Measurements from ENCODE around the gene NAXE.

NAXE gene

GRCh38 chr1:156579472-156579871, 12.1 kb upstream of the NAXE start, which contains the start of gene TTC24:
TTC24 (plus strand) TSS chr1:156579723; CDS start chr1:156581365, 1,642 bp downstream.
- TF ChIP-seq CTCF (conservative IDR thresholded peaks at IDR 0.05; ENCODE audit: low read length), result no peak
- H3K4me3 ChIP-seq (ENCODE audit: low read length), result no peak within 1 kb of the TSS
- no peak for DNase-seq (ENCODE audit: low read depth)

DNA sequence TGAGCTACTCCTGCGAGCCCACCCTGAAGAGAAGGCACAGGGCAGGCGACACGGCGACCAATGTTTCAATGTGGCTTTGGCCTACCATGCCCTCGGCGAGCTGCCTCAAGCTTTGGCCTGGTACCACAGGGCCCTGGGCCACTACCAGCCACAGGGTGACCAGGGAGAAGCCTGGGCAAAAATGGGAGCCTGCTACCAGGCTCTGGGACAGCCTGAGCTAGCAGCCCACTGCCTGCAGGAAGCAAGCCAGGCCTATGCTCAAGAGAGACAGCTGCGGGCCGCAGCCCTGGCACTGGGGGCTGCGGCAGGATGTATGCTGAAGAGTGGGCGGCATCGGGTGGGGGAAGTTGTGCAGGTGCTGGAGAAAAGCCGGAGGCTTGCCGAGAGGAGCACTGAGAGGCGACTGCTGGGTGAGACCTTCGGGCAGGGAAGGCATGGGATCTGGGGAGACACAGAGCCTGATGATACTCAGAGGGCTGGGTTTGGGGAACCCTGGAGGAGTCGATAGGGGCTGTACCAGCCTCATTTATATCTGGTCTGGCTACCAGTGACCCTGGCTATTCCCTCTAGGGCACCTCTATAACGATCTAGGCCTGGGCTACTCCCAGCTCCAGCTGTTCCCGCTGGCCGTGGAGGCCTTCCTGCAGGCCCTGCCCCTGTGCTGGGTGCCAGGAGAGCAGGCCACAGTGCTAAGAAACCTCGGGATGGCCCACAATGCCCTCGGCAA, 9.8 kb upstream of the NAXE start:
- DNase-seq (ENCODE audit: low read depth), result no peak
- no peak for TF ChIP-seq CTCF (conservative IDR thresholded peaks at IDR 0.05; ENCODE audit: low read length)
- H3K4me3 ChIP-seq (ENCODE audit: low read length), result no peak overlapping the region

DNA sequence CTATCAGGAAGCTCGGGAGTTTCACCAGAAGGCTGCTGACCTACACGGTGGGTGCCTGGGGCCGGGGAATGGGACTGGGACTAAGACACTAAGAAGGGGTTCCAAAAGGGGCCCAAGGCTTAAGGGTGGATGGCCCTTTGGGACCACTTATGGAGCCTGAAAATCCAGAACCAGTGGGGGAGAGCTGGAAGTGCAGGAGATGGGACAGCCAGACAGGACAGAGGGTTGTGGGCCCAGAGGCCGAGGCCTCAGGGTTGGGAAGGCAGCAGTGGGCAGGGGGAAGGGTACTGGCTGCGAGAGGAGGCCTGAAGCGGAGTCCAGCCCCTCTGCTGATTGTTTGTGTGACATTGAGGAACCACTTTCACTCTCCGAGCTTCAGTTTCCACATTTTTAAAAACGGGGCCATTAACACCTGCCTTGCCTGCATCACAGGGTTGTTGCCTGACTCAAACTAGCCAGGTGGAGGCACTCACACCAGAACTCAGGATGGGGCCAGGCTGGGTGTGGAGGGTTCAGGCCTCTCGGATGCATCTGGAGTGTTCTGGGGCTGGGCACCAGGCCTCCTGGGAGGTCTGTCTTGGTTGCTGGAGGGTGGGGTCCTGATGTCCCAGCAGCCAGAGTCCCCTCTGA, 9.1 kb upstream of the NAXE start:
- H3K4me3 ChIP-seq (ENCODE audit: low read length), result no peak overlapping the region
- TF ChIP-seq CTCF (conservative IDR thresholded peaks at IDR 0.05; ENCODE audit: low read length), result no peak
- no peak for DNase-seq (ENCODE audit: low read depth)

GRCh38 chr1:156583821-156584622, 7.6 kb upstream of the NAXE start:
- H3K4me3 ChIP-seq (ENCODE audit: low read length), result no peak overlapping the region
- TF ChIP-seq CTCF (conservative IDR thresholded peaks at IDR 0.05; ENCODE audit: low read length), result peak; percentile 94
- DNase-seq (ENCODE audit: low read depth), result peak; percentile 82

- no peak overlapping the region for H3K4me3 ChIP-seq (ENCODE audit: low read length)
- TF ChIP-seq CTCF (conservative IDR thresholded peaks at IDR 0.05; ENCODE audit: low read length), result no peak
- no peak for DNase-seq (ENCODE audit: low read depth)
These were observed 6.8 kb upstream of the NAXE start for GRCh38 chr1:156584813-156585212.

GRCh38 chr1:156586323-156586722, 5.3 kb upstream of the NAXE start:
- H3K4me3 ChIP-seq (ENCODE audit: low read length), result no peak overlapping the region
- no peak for DNase-seq (ENCODE audit: low read depth)
- TF ChIP-seq CTCF (conservative IDR thresholded peaks at IDR 0.05; ENCODE audit: low read length), result no peak
